ENCODE measurements around the gene ING4.

Gene ING4

DNA sequence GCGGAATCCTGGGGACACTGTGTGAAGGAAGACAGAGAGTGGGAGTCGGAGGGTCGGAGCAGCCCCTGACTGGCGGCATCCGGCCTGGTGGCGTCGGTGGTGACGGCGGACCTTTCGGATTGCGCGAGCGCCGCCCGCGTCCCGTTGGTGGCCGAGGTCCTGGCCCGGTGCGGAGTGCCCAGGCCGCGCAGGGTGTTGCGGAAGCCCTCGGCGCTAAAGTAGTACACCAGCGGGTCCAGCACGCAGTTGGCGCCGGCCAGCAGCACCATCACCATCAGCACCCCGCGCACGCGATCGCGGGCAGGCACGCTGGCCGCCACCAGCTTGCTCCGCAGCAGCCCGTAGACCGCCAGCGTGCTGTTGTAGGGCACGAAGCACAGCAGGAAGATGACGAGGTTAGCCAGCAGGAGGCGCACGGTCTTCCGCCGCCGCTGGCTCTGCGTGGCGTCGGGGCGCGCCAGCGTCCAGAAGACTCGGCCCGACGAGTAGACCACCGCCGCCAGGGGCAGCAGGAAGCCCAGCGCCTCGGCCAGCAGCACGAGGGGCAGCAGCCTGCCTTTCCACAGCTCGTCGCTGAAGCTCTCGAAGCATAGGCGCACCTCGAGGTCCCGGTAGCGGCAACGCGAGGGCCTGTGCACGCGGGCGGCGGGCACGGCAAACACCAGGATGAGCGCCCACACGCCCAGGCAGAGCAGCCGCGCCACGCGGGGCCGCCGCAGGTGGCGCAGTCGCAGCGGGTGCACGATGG lies 42.6 kb downstream of the ING4 start:
- H3K27ac ChIP-seq, result no peak overlapping the region
- TF ChIP-seq ZFX (IDR thresholded peaks at IDR 0.05; ENCODE audit: borderline replicate concordance) (no peak), CTCF (IDR thresholded peaks at IDR 0.05) (peak; percentile 91)

- no peak for TF ChIP-seq ZFX (IDR thresholded peaks at IDR 0.05; ENCODE audit: borderline replicate concordance)
- TF ChIP-seq CTCF (IDR thresholded peaks at IDR 0.05), result no peak
Observed at GRCh38 chr12:6618483-6619225, 44.3 kb downstream of the ING4 start.

DNA sequence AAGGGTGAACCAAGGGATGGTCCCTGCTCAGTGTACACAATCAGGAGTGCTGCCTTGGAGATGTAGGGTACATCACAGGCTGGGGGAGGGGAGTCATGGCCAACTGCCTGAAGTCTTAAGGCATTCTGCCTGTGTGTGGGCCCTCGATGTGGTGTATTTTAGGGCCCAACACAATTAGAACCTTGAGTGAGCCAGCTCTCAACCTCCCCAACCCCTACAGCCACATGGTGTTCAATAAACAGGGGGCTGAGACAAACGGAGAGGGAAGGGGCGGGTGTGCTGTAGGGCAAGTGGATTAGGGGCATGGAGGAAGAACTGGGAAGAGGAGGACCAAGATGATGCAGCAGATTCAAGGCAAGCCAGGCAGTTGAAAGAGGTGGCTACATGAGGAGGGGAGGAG lies 47.1 kb downstream of the ING4 start:
- H3K27ac ChIP-seq, result 0 out of 2 replicates have a peak overlapping the region, but pooled peaks have one; percentile 9
- no peak for TF ChIP-seq CTCF (IDR thresholded peaks at IDR 0.05)
- TF ChIP-seq ZFX (IDR thresholded peaks at IDR 0.05; ENCODE audit: borderline replicate concordance), result no peak

More at GRCh38 chr12:6618483-6619225, 44.3 kb downstream of the ING4 start:
- H3K27ac ChIP-seq, result no peak overlapping the region; the same call in 1 of the 2 replicates

- peak overlapping the region; percentile 93 for H3K27ac ChIP-seq
- TF ChIP-seq CTCF (IDR thresholded peaks at IDR 0.05) (no peak), ZFX (IDR thresholded peaks at IDR 0.05; ENCODE audit: borderline replicate concordance) (no peak)
Observed at GRCh38 chr12:6614513-6615172, 48.3 kb downstream of the ING4 start.

- TF ChIP-seq CTCF (IDR thresholded peaks at IDR 0.05), result 0 out of 2 replicates have a peak, but pooled peaks have one; percentile 1
- TF ChIP-seq ZFX (IDR thresholded peaks at IDR 0.05; ENCODE audit: borderline replicate concordance), result no peak
- peak overlapping the region; percentile 93 for H3K27ac ChIP-seq
Observed at GRCh38 chr12:6613776-6614512, 49.0 kb downstream of the ING4 start.

GRCh38 chr12:6613015-6613775 lies 49.7 kb downstream of the ING4 start:
- TF ChIP-seq CTCF (IDR thresholded peaks at IDR 0.05), result 0 out of 2 replicates have a peak, but pooled peaks have one; percentile 12
- no peak for TF ChIP-seq ZFX (IDR thresholded peaks at IDR 0.05; ENCODE audit: borderline replicate concordance)
- peak overlapping the region; percentile 93 for H3K27ac ChIP-seq

Data from 22Rv1 (cell line).